DOHH2 (cell line): ENCODE data around the gene FNDC11.

Experiments
- H3F3A ChIP-seq: fragments of 200-600 bp; sonication (generic), shearing (Covaris generic); 2 replicates; pipeline ENCODE4 v1.6.0; 2016; ENCODE audit warnings: antibody characterized with exemption, mild to moderate bottlenecking; ENCODE audit not compliant: control insufficient read depth, insufficient read depth
- H3K27ac ChIP-seq: fragments of 200-600 bp; sonication (generic); 2 replicates; pipeline ENCODE4 v1.5.1; 2014; ENCODE audit warnings: low read depth, mild to moderate bottlenecking, low read length, moderate library complexity
- H3K27me3 ChIP-seq: fragments of 200-600 bp; sonication (generic); 2 replicates; pipeline ENCODE4 v1.6.1; 2014; ENCODE audit warnings: mild to moderate bottlenecking, low read length, mixed read lengths; ENCODE audit not compliant: control insufficient read depth
- H3K36me3 ChIP-seq: fragments of 200-600 bp; sonication (generic); 2 replicates; pipeline ENCODE4 v1.6.1; 2014; ENCODE audit warnings: mild to moderate bottlenecking, low read length, moderate library complexity, mixed read lengths; ENCODE audit not compliant: control insufficient read depth
- H3K4me1 ChIP-seq: fragments of 200-600 bp; sonication (generic); 2 replicates; pipeline ENCODE4 v1.6.1; 2014; ENCODE audit warnings: mild to moderate bottlenecking, low read length, mixed read lengths; ENCODE audit not compliant: control insufficient read depth
- H3K4me2 ChIP-seq: fragments of 200-600 bp; sonication (generic); 2 replicates; pipeline ENCODE4 v1.6.0; 2014; ENCODE audit warnings: mild to moderate bottlenecking, low read length, moderate library complexity
- H3K4me3 ChIP-seq: fragments of 200-600 bp; sonication (generic); 2 replicates; pipeline ENCODE4 v1.5.1; 2014; ENCODE audit warnings: mild to moderate bottlenecking, low read length, mixed read lengths
- H3K79me2 ChIP-seq: fragments of 200-600 bp; sonication (generic); 2 replicates; pipeline ENCODE4 v1.6.1; 2014; ENCODE audit warnings: mild to moderate bottlenecking, low read length, mixed read lengths; ENCODE audit not compliant: control insufficient read depth
- H3K9me2 ChIP-seq: fragments of 200-600 bp; sonication (generic); replicated peaks from 2 replicates; pipeline ENCODE4 v1.6.1; 2014; ENCODE audit warnings: mild to moderate bottlenecking, low read length, mixed read lengths; ENCODE audit not compliant: control insufficient read depth
- H3K9me3 ChIP-seq: fragments of 200-600 bp; sonication (generic); 2 replicates; pipeline ENCODE4 v1.6.1; 2014; ENCODE audit warnings: antibody characterized with exemption, low read length, mixed read lengths; ENCODE audit not compliant: control insufficient read depth, insufficient read depth
- H4K20me1 ChIP-seq: fragments of 200-600 bp; sonication (generic); 2 replicates; pipeline ENCODE4 v1.6.0; 2014; ENCODE audit warnings: low read depth, mild to moderate bottlenecking, antibody characterized with exemption, low read length, moderate library complexity; ENCODE audit not compliant: control insufficient read depth, insufficient read depth
- CTCF ChIP-seq: fragments of 200-600 bp; sonication (generic); IDR thresholded peaks from one replicate; pipeline ENCODE4 v1.5.1; 2014; ENCODE audit warnings: antibody characterized with exemption, mild to moderate bottlenecking, low read depth, low read length; ENCODE audit not compliant: poor library complexity, severe bottlenecking
- EZH2phosphoT487 ChIP-seq: fragments of 200-600 bp; sonication (generic); IDR thresholded peaks from 2 replicates; pipeline ENCODE4 v1.6.1; 2017; ENCODE audit warnings: borderline replicate concordance, mild to moderate bottlenecking, antibody characterized with exemption, low read length, moderate library complexity, mixed read lengths

Gene FNDC11

GRCh38 chr20:63543733-63544132 lies 10.2 kb upstream of the FNDC11 start:
- Histone ChIP-seq H3K27me3 (peaks cover 42% of the 10 kb centered on the region), H3K4me2 (no peak overlapping the region)

GRCh38 chr20:63544241-63544957 lies 9.6 kb upstream of the FNDC11 start:
- Histone ChIP-seq H3K9me2 (no peaks in the 10 kb centered on the region), H3K4me1 (peaks cover 11% of the 10 kb centered on the region), H3K4me3 (no peak overlapping the region), H3K4me2 (no peak overlapping the region), H3K36me3 (no peaks in the 10 kb centered on the region), H3K79me2 (no peaks in the 10 kb centered on the region), H3F3A (no peaks in the 10 kb centered on the region), H3K27ac (no peak overlapping the region), H3K27me3 (peaks cover 45% of the 10 kb centered on the region), H4K20me1 (peaks cover 4% of the 10 kb centered on the region; the same call in 1 of the 2 replicates), H3K9me3 (no peaks in the 10 kb centered on the region)
- TF ChIP-seq CTCF (no peak), EZH2phosphoT487 (no peak)

More at GRCh38 chr20:63543733-63544132, 10.2 kb upstream of the FNDC11 start:
- no peaks in the 10 kb centered on the region for H3K79me2 ChIP-seq
- no peaks in the 10 kb centered on the region for H3K36me3 ChIP-seq
- H3K9me3 ChIP-seq = no peaks in the 10 kb centered on the region
- no peak overlapping the region for H3K27ac ChIP-seq
- H4K20me1 ChIP-seq = peaks cover 4% of the 10 kb centered on the region; the same call in 1 of the 2 replicates
- peaks cover 13% of the 10 kb centered on the region for H3K4me1 ChIP-seq
- H3F3A ChIP-seq = no peaks in the 10 kb centered on the region
- no peaks in the 10 kb centered on the region for H3K9me2 ChIP-seq
- no peak for TF ChIP-seq EZH2phosphoT487
- TF ChIP-seq CTCF = no peak
- no peak overlapping the region for H3K4me3 ChIP-seq

GRCh38 chr20:63544958-63545516 lies 8.9 kb upstream of the FNDC11 start:
- Histone ChIP-seq H3K27ac (no peak overlapping the region), H3K36me3 (no peaks in the 10 kb centered on the region), H3K4me3 (no peak overlapping the region), H3K9me2 (no peaks in the 10 kb centered on the region), H3K4me2 (no peak overlapping the region), H3K9me3 (no peaks in the 10 kb centered on the region), H3K4me1 (peaks cover 11% of the 10 kb centered on the region), H3K27me3 (peaks cover 51% of the 10 kb centered on the region), H3K79me2 (no peaks in the 10 kb centered on the region), H4K20me1 (peaks cover 4% of the 10 kb centered on the region; the same call in 1 of the 2 replicates), H3F3A (no peaks in the 10 kb centered on the region)
- TF ChIP-seq CTCF (no peak), EZH2phosphoT487 (no peak)
